T-helper 2 cell (primary cell): ENCODE data around the gene SLC7A8.

Experiments used
- DNase-seq, 5 experiments: peaks; one replicate each; pipeline versions ENCODE4 v3.0.0 to v3.0.0-alpha.2; 2012 to 2022

The SLC7A8 gene

DNA sequence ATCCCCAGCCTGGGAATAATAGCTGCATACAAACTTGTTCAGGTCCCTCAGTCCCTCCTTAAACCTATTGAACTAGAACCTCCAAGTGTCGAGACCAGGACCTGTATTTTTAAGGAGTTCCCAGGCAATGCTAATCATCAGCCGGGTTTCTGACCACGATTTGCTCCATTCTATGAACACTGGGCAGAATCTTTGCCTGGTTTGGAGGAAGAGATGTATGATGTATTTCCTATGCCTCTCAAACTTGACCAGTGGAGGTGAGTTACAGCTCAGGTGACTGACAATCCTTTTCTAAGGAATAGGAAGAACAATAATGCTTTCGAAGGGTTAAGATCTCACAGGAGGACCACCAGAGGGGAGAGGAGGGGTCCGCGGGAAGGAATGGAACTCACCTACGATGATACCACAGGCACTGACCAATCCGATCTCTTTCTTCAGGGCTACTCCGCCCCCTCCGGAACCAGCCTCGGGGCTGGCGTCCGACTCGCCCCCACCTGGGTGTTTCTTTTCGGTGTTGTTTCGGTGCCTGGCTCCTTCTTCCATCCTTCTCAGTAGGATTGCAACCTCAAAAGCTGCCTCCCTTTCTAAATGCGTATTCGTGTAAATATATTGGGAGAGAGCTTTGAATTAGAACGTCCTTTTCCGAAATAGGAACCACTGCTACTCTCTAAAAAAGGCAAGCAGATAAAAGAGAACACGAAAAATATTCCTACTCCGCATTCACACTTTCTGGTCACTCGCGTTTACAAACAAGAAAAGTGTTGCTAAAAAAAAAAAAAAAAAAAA is 895 bp downstream of the SLC7A8 start:
- DNase-seq = peak in 2 of 5 experiments; percentile 10 to 41

DNA sequence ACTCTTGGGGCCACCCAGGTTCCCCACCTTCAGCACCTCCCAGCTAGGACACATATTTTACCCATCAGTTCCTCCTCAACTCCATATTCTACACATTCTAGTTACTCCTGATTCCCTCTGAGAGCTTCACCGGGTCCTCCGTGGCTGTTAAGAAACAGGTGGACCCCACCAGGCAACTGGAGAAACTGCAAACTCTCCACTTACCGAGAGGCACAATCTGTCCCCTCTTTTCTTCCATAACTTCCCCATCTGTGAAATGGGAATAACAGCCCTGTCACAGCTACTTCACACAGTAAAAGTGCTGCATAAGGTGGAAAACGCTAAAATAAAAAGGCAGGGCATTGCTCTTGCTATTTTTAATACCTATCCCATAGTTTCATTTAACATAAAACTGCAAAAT is 1.5 kb downstream of the SLC7A8 start:
- DNase-seq = no peak

DNA sequence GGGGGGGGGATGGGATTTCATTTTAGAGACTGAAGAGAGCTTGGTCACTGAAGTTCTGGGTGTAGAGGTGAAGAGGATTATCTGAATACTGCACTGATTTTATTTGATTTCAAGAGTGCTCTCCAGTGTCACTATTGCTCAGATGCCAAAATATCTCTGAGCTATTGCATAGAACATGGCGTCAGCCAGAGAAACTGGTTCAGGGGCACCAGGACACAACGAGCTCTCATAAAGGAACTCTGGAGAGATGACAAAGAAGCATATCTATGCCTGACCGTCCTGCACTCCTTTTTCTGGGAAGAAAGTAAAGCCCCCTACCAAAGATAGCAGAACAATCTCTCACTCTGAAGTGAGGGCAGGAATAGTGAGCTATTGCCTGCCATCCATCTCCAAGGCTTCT is 2.0 kb downstream of the SLC7A8 start:
- no peak for DNase-seq

DNA sequence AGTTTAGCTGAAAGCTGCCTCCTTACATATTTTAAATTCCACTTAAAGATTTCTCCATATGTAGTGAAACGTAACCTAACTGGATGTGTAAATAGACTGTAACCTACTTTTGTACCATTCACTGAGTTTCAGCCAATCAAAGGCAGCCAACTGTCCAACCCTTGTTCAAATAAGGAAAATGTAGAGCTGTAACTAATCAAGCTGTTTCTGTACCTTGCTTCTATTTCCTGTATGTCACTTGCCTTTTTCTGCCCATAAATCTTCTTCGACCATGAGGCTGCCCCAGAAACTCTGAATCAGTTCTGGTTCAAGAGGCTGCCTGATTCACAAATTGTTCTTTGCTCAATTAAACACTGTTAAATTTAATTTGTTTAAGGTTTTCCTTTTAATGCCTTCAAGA is 6.3 kb downstream of the SLC7A8 start:
- DNase-seq = no peak

DNA sequence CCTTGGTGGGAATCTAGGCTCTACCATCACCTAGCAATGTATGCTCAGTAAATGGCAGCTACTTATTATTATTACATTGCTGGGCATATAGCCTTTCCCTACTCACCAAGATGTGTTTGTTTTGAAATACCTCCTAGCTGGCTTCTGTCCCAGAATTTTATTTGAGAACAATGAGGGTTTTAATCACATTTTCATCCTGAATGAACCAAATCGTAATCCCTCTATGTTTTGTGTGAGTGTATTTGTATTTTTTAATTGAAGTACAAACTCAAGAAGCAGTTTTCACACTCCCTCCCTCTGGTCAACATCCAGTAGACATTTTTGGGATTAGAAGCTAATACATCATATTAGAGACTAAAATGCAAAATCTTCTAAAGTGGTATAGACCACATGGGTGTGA is 7.6 kb downstream of the SLC7A8 start:
- DNase-seq = no peak

DNA sequence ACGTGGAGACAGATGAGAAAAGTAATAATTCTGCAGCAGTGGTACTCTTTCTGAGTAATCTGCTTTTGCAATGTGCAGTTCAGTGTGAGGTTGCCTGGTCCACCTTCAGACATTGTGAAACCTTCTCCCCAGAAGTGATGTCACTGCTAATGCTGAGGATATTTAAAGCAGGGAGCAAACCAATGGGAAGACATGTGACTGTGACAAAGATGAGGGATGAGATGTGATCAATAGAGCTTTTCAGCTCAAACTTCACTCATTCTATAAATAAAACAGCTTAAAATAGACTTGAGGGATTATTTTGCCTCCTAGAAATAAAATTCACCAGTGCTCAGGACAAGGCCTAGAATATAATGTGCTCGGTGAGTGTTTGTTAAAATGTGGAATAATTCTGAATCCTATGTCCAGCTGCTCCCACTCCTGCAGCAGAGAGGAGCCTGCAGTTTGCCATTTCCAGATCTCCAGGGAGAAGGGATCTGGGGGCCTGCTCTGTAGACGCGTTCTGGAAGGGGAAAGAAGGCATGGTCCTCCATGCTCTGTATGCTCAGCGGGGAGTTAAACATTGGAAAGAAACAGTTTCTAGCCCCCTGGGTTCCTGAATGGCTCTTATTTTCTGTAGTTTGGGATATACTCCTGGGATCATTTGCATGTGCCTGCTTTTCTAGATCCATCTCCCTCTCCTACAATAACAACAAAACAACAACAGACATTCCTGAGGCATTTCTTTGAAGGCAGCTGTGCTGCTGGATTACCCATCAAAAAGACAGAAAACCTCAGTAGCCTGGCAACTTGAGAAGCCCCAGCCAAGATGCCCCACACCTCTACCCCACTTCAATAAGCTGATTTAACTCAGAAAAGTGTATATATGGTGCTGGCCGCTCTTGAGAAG is 8.9 kb downstream of the SLC7A8 start:
- no peak for DNase-seq

DNA sequence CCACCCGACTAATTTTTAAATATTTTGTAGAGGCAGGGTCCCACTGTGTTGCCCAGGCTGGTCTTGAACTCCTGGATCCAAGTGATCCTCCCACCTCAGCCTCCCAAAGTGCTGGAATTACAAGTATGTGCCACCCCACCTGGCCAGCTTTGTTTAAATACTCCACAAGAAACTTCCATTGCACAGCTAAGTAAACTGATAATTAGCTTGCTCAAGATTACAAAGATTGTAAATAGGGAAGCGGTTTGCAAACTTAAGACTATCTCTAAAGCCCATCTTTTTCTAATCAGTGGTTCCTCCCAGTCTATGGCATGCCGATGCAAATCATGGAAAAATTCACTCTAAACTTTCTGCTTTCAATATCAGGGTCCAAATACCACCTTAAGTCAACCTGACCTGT is 9.7 kb downstream of the SLC7A8 start:
- DNase-seq = no peak

DNA sequence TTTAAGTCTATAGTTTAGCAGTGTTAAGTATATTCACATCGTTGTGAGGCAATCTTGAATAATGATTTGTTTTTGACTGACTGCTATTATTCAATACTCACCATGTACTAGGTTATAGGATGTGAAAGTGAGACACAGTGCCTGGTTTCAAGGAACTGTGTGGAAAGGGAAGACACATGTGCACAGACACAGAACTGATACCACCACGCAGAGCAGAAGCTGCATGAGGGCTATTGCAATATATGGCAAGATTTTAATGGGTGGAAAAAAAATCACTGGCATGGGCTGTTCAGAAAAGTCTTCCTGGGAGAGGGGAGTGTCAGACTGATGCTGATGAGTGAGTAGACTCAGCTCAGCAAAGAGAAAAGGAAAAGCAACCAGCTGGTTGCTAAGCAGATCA is 10.4 kb downstream of the SLC7A8 start:
- DNase-seq = no peak

DNA sequence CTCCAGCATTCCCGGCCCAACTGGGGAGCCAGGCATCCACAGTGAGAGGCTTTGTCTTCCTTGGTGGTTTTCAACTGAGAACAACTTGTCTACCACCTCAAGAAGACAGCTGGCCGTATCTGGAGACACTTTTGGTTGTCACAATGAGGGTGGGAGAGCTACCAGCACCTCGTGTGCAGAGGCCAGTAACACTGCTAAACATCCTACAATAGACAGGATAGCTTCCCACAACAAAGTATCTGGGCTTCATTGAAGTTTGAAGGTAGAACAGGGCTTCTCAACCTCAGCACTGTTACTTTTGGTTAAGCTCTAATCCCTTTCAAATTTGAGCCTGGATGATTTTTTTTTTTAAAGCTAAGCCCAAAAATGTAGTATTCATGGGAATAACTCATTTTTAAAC is 10.9 kb downstream of the SLC7A8 start:
- DNase-seq = no peak

DNA sequence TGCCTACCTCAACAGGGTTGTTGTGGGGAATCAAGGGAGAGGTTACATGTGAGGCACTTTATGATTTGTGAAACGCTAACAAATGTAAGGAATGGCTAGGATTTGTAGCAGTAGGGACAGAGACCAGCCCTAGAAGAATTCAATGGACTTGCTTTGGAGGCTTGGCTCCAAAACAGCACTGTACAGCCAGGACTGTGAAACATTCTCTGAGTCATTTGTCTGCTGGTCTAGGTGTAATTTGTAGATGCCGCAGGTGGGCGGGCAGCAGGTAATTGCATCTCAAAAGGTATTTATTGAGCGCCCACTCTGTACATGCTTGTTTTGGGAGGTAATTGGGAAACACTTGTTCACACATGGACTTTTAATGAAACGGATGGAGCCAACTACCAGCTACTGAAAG is 11.4 kb downstream of the SLC7A8 start:
- no peak for DNase-seq

DNA sequence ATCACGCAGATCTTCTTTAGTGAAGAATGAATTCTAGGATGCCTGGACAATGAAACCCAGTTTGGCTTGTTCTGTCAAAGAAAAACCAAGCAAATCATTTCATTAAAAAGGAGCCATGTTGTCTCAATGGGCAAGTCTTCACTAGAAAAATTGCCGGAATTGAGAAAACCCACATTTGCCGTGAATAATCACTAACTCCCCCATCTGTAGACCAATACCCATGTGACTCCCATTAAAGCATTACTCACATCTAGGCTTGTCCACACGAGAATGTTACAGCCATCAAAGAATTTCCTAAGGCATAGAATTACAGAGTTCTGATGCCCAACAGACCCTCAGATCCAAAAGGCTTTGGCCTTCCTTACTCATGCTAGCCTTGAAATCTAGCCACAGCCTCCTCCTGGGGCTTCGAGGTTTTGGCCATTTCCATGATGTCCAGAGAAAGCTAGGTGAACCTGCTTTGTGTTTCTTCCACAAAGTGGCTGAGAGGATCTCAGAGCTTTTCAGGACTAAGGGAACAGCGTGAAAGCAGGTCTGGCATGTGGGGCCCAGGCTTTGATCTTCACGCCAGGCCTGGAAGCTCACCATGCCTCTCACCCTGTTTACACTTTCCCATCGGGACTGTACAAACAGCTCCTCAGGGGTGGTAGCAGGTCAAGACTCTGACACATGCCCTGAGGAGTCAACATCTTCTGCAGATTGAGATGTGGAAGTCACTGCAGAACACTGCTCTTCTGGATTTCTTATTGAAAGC is 12.1 kb downstream of the SLC7A8 start:
- no peak for DNase-seq

DNA sequence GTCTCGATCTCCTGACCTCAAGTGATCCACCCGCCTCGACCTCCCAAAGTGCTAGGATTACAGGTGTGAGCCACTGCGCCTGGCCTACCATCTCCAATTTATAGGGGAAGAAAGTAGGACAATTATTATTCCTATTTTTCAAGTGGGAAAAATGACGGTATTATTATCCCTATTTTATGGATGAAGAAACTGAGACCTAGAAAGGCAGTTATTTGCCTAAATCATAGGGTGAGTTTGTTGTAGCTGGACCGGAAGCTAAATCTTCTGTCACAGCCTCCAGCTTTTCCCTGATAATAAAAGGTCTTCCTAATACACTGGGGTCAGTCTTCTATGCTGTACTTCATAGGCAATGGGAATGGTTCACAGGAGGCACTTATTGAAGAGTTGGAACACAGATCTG is 13.8 kb downstream of the SLC7A8 start:
- DNase-seq = no peak

DNA sequence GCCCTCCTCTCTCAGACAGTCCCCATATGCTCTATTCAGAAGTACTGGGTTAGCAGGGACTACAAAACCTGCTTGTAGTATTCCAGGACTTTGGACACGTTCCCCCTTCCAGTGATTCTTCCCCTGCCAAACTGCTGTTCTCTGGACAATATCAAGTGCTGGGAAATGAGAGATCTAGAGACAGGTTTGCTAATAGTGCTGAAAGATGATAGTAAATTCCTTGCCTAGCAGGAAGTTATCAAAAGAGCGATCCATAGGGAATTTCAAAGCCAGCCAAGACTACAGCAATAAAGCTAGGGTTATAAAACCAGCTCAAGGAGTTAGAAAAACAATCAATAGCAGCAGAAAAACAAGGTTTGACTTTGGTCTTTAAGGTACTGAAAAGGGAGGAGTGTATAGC is 15.2 kb downstream of the SLC7A8 start:
- DNase-seq = no peak

DNA sequence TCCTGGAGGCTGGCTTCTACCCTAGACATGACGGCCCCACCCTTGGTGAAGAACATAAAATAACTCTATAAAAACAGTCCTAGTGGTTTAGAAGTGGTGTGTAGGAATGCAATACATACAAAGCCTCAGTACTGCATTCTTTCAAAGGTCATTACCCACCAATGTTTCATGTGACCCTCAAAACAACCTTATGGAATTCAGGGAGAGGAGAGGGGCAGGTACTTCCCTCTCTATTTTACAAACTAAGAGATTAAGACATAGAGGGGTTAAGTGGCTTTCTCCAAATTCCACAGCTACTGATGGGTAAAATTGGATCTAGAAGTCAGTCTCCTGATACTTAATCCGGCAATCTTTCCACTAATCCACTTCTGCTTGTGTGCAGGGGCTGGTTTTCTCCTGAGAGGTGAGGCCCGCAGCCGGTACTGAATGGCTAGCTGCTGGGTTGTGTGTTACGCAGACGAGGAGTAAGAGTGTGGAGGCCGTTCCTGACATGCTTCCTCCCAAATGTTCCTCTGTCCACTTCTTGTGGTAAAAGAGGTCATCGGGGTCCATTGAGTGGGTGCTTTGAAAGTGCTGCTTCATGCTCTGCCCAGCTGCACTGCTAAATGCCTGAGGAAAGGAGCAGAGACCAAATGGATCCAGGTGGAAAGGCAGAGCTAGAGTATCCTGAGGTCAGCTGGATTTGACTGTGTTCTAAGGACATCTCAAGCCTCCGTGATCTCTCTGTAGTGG is 16.2 kb downstream of the SLC7A8 start:
- no peak for DNase-seq

DNA sequence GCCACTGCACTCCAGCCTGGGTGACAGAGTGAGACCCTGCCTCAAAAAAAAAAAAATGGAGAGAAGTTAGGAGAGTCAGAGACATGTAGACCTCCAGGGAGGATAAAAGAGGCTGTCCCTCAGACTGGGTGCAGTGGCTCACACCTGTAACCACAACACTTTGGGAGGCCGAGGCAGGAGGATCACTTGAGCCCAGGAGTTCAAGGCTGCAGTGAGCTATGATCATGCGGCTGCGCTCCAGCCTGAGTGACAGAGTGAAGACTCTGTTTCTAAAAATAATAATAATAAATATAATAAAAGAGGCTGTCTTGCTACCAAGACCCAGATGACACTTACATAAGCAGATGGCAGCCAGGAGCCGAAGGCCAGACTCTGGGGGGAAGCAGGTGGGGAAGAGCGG is 18.5 kb downstream of the SLC7A8 start:
- DNase-seq = no peak

DNA sequence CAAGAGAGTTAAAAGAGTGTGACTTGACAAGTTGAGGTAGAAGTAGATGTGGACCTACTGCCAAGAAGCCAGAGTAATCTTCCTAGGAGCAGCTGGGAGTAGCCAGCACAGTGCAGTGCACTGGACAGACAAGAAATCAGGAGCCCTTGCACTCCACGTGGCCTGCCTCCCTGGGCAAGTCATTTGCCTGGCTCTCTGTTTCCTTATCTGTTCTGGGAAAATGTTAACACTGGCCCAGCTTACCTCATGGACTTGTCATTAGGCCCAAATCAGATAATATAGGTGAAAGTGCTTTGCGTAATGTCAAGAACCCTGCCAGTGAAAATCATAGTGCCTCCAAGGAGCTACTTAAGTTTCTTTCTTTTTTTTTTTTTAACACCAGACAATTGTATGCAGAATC is 19.2 kb downstream of the SLC7A8 start:
- DNase-seq = no peak

DNA sequence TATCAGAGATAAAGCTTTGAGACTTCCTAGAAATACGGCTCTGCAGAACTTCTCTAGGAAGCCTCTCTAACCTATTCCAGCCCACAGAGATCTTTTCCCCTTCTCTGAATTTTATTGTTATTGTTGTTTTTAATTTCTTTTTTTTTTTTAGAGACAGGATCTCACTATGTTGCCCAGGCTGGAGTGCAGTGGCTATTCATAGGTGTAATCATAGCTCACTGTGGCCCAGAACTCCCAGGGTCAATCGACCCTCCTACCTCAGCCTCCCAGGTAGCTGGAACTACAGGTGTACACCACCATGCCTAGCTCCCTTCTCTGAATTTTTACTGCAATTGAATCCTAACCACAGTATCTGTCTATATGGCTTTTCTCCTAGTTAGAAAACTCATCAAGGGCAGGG is 19.6 kb downstream of the SLC7A8 start:
- DNase-seq = no peak

DNA sequence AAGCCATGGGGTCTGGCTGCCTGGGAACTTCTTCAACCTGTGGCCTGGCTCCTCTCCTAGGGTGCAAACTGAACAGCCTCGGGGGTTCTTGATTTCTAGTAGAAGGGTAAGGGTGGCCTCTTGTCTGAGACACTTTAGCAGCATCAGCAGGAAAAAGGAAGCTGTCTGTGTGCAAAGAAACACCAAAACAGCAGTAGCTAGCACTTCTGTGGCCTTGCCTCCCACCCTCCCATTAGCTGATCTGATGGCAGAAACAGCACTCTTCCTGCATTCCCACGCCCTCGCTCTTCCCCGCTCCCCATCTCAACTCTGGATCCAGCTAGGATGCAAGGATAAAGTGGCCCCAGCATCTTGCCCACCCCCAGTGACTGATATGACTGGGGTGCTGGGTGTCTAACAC is 20.7 kb downstream of the SLC7A8 start:
- peak in 1 of 5 experiments; percentile 30 for DNase-seq

DNA sequence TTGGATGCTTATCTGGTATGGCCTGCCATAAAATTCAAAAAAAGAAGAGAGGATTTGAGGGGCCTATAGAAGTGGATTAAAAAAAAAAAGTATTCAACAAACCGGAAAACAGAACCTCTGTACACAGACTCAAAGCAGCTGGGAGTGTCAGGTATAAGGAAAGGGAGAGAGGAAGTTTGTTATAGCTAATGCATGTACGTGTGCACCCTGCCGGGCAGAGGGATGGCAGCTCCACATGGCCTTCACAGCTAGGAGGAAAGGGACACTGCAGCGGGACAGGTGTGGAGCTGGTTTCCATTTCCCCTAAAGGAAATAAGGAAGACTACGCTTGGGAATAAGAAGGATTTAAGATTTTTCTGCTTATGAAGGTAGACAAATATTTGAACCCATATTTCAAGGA is 21.5 kb downstream of the SLC7A8 start:
- DNase-seq = no peak

DNA sequence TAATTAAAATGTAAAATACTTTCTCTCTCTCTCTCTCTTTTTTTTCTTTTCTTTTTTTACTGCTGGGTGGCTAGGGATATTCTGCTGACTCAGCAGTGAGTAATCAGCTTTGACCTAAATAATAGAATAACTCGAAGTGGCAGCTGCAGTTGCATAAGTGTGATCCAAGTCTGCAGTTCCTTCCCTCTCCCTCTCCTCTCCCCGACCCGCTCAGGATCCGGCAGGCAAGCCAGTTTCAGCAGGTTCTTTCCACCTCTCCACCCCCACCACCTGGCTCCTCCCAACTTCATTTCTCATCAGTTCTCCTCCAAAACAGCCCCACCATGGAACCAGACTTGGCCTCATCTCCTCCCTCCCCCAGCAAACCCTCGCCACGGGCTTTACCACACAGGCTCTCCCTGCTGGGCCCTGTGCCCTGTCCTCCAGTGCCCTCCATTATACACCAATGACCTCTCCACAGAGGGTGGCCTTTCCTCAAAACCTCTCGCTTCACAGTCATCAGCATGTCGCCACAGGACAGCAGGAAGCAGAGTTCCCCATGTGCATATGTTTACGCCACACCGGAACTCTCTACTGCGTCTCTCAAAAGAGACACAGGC is 22.4 kb downstream of the SLC7A8 start:
- no peak for DNase-seq

DNA sequence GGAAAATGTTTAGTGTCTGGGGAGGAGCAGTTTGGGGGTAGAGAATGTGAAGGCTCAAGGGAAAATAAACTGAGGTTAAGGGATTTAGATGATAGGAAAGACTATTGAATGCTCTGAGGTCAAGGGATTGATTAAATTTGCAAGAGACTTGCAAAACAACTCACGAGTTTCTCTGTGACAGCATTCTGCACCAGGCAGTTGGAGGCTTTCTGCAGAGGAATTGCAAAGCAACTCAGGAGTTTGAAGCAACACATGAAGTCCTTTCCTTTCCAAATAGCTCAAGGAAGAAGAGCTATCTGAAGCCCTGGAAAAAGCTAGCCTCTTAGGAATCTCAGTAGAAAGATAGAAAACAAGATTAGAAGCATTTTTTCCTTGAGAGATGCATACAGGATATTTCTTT is 23.9 kb downstream of the SLC7A8 start:
- no peak for DNase-seq

DNA sequence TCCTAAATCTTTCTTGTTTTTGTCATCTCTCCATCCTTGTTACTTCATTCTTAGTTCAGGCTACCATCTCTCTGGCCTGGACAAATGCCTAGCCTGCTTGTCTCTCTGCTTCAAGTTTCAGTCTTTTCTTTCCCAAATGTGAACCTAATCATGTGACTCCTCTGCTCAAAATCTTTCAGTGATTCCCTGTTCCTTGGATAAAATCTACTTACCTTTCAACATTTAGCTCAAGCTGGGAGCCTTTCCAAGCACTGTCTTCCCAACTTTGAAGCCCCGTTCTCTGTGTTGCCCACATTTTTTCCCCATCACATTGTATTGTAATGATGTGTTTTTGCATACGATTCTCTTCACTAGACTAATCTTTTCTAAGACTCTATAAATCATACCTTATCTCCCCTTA is 24.7 kb downstream of the SLC7A8 start:
- DNase-seq = no peak
